Measurements from ENCODE around the gene CAPN11.

CAPN11 gene

DNA sequence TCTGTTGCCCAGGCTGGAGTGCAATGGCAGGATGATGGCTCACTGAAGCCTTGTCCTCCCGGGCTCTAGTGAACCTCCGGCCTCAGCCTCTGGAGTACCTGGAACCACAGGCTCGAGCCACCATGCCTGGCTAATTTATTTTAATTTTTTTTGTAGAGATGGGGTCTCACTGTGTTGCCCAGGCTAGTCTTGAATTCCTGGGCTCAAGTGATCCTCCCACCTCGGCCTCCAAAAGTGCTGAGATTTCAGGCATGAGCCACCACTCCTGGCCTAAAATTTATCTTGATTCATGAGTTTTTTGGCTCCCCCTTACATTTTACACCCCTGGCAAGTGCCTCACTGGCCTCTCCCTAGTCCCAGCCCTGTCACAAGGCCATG lies 62.3 kb downstream of the CAPN11 start:
- Histone ChIP-seq H3K4me3 (ENCODE audit: low read depth, low read length) (no peak overlapping the region), H3K4me2 (ENCODE audit: low read length) (no peak overlapping the region), H3K79me2 (no peaks in the 10 kb centered on the region), H3K9me3 (ENCODE audit: control insufficient read depth, low read length) (no peaks in the 10 kb centered on the region), H2AFZ (peak overlapping the region; percentile 75), H3K27ac (peak overlapping the region; percentile 41), H3K9ac (no peak overlapping the region), H3K36me3 (ENCODE audit: control insufficient read depth, insufficient read depth, low read length) (no peaks in the 10 kb centered on the region), H3K4me1 (peaks cover 14% of the 10 kb centered on the region), H3K27me3 (ENCODE audit: control insufficient read depth, insufficient read depth, low read length) (no peaks in the 10 kb centered on the region)
- no peak for TF ChIP-seq CTCF (IDR thresholded peaks at IDR 0.05)

GRCh38 chr6:44221291-44221960 lies 62.8 kb downstream of the CAPN11 start:
- peak overlapping the region; percentile 50 for H3K4me2 ChIP-seq (ENCODE audit: low read length)
- no peaks in the 10 kb centered on the region for H3K9me3 ChIP-seq (ENCODE audit: control insufficient read depth, low read length)
- H3K36me3 ChIP-seq (ENCODE audit: control insufficient read depth, insufficient read depth, low read length) = no peaks in the 10 kb centered on the region
- H3K27ac ChIP-seq = peak overlapping the region; percentile 41
- peak; percentile 85 for TF ChIP-seq CTCF (IDR thresholded peaks at IDR 0.05)
- no peaks in the 10 kb centered on the region for H3K79me2 ChIP-seq
- no peak overlapping the region for H3K9ac ChIP-seq
- H3K4me3 ChIP-seq (ENCODE audit: low read depth, low read length) = no peak overlapping the region
- H2AFZ ChIP-seq = peak overlapping the region; percentile 75
- peaks cover 14% of the 10 kb centered on the region for H3K4me1 ChIP-seq
- no peaks in the 10 kb centered on the region for H3K27me3 ChIP-seq (ENCODE audit: control insufficient read depth, insufficient read depth, low read length)

GRCh38 chr6:44221961-44222335 lies 63.3 kb downstream of the CAPN11 start:
- Histone ChIP-seq H2AFZ (peak overlapping the region; percentile 75), H3K36me3 (ENCODE audit: control insufficient read depth, insufficient read depth, low read length) (no peaks in the 10 kb centered on the region), H3K79me2 (no peaks in the 10 kb centered on the region), H3K4me2 (ENCODE audit: low read length) (peak overlapping the region; percentile 50), H3K27me3 (ENCODE audit: control insufficient read depth, insufficient read depth, low read length) (no peaks in the 10 kb centered on the region), H3K4me1 (peaks cover 14% of the 10 kb centered on the region), H3K27ac (no peak overlapping the region), H3K4me3 (ENCODE audit: low read depth, low read length) (no peak overlapping the region), H3K9ac (no peak overlapping the region), H3K9me3 (ENCODE audit: control insufficient read depth, low read length) (no peaks in the 10 kb centered on the region)
- TF ChIP-seq CTCF (IDR thresholded peaks at IDR 0.05) = no peak

GRCh38 chr6:44222486-44223318 lies 64.1 kb downstream of the CAPN11 start:
- no peaks in the 10 kb centered on the region for H3K9me3 ChIP-seq (ENCODE audit: control insufficient read depth, low read length)
- peak overlapping the region; percentile 6 for H3K27ac ChIP-seq
- H2AFZ ChIP-seq = peak overlapping the region; percentile 27
- H3K27me3 ChIP-seq (ENCODE audit: control insufficient read depth, insufficient read depth, low read length) = no peaks in the 10 kb centered on the region
- no peak overlapping the region for H3K9ac ChIP-seq
- H3K79me2 ChIP-seq = no peaks in the 10 kb centered on the region
- H3K36me3 ChIP-seq (ENCODE audit: control insufficient read depth, insufficient read depth, low read length) = no peaks in the 10 kb centered on the region
- no peak for TF ChIP-seq CTCF (IDR thresholded peaks at IDR 0.05)
- H3K4me1 ChIP-seq = peaks cover 14% of the 10 kb centered on the region
- H3K4me3 ChIP-seq (ENCODE audit: low read depth, low read length) = no peak overlapping the region
- H3K4me2 ChIP-seq (ENCODE audit: low read length) = peak overlapping the region; percentile 88

All from parathyroid adenoma (tissue), 2 donors.